HEK293T (cell line): Measurements from ENCODE around the gene PTPRD.

Experiments used
- CTCF ChIA-PET: fragments of 350-600 bp; formaldehyde crosslinking; extraction: SDS; loops from one replicate; lab custom pipeline; 2021; ENCODE audit warnings: antibody characterized with exemption, inconsistent platforms; lab: Yijun Ruan, JAX
- POLR2A ChIA-PET: fragments of 350-600 bp; formaldehyde crosslinking; extraction: SDS; loops from one replicate; lab custom pipeline; 2020; ENCODE audit warnings: antibody characterized with exemption, inconsistent platforms; lab: Yijun Ruan, JAX
- DNase-seq: peaks from one replicate; pipeline ENCODE4 v3.0.0; 2012; ENCODE audit warnings: mixed read lengths; ENCODE audit errors: extremely low spot score
- ARNT ChIP-seq: fragments of 450-650 bp; IDR thresholded peaks from 2 replicates; pipeline ENCODE4 v1.6.1; 2017; ENCODE audit warnings: mild to moderate bottlenecking
- BHLHE40 ChIP-seq: fragments of 450-650 bp; IDR thresholded peaks from 2 replicates; pipeline ENCODE4 v1.6.1; 2016; ENCODE audit warnings: mild to moderate bottlenecking, moderate library complexity, borderline replicate concordance
- CTBP1 ChIP-seq: fragments of 450-650 bp; IDR thresholded peaks from 2 replicates; pipeline ENCODE4 v1.6.1; 2016; ENCODE audit warnings: borderline replicate concordance
- ELF4 ChIP-seq: fragments of 450-650 bp; IDR thresholded peaks from 2 replicates; pipeline ENCODE4 v1.6.1; 2017; ENCODE audit warnings: antibody characterized with exemption
- FOXA1 ChIP-seq: fragments of 450-650 bp; IDR thresholded peaks from 2 replicates; pipeline ENCODE4 v1.6.1; 2016; ENCODE audit warnings: mild to moderate bottlenecking
- FOXK2 ChIP-seq: fragments of 450-650 bp; IDR thresholded peaks from 2 replicates; pipeline ENCODE4 v1.6.1; 2016; ENCODE audit warnings: mild to moderate bottlenecking
- FOXM1 ChIP-seq: fragments of 450-650 bp; IDR thresholded peaks from 2 replicates; pipeline ENCODE4 v1.6.1; 2017; ENCODE audit warnings: mild to moderate bottlenecking, borderline replicate concordance
- HDGF ChIP-seq: fragments of 450-650 bp; IDR thresholded peaks from 2 replicates; pipeline ENCODE4 v1.6.1; 2017; ENCODE audit warnings: antibody characterized with exemption, borderline replicate concordance
- L3MBTL2 ChIP-seq: fragments of 450-650 bp; conservative IDR thresholded peaks from 2 replicates; pipeline ENCODE4 v1.6.1; 2016; ENCODE audit warnings: mild to moderate bottlenecking
- LEF1 ChIP-seq: fragments of 450-650 bp; IDR thresholded peaks from 2 replicates; pipeline ENCODE4 v1.6.1; 2017; ENCODE audit warnings: mild to moderate bottlenecking, borderline replicate concordance
- NFRKB ChIP-seq: fragments of 450-650 bp; IDR thresholded peaks from 2 replicates; pipeline ENCODE4 v1.6.1; 2016; ENCODE audit warnings: mild to moderate bottlenecking, moderate library complexity
- PKNOX1 ChIP-seq: fragments of 450-650 bp; IDR thresholded peaks from 2 replicates; pipeline ENCODE4 v1.6.1; 2016
- SP1 ChIP-seq: fragments of 450-650 bp; IDR thresholded peaks from 2 replicates; pipeline ENCODE4 v1.6.1; 2017
- SUZ12 ChIP-seq: fragments of 450-650 bp; IDR thresholded peaks from 2 replicates; pipeline ENCODE4 v1.6.1; 2016; ENCODE audit warnings: mild to moderate bottlenecking
- TARDBP ChIP-seq: fragments of 450-650 bp; IDR thresholded peaks from 2 replicates; pipeline ENCODE4 v1.6.1; 2016
- ZNF384 ChIP-seq: fragments of 450-650 bp; IDR thresholded peaks from 2 replicates; pipeline ENCODE4 v1.6.1; 2016

The PTPRD gene

GRCh38 chr9:10612641-10613398, at the start of gene PTPRD:
Gene PTPRD, minus strand, starts transcription at chr9:10613002.
- TF ChIP-seq BHLHE40: no peak
- no peak for TF ChIP-seq FOXM1
- no peak for TF ChIP-seq CTBP1
- TF ChIP-seq ARNT: no peak
- no peak for TF ChIP-seq FOXA1
- TF ChIP-seq ELF4: no peak
- TF ChIP-seq NFRKB: no peak
- TF ChIP-seq SP1: no peak
- TF ChIP-seq PKNOX1: no peak
- TF ChIP-seq ZNF384: no peak
- no peak for TF ChIP-seq FOXK2
- TF ChIP-seq LEF1: no peak
- TF ChIP-seq SUZ12: no peak
- TF ChIP-seq L3MBTL2: no peak
- peak; percentile 50 for DNase-seq
- ChIA-PET POLR2A (no interaction called here), CTCF (interaction anchor here (1.0 kb wide), 1 partner anchor 24 kb away, joined by 3 read pairs; no protein-coding TSS in a partner anchor)

GRCh38 chr9:10661994-10662393, 49.2 kb upstream of the PTPRD start:
- POLR2A ChIA-PET: no interaction called here
- TF ChIP-seq SUZ12: no peak
- TF ChIP-seq TARDBP: no peak
- no peak for TF ChIP-seq ELF4
- no peak for TF ChIP-seq BHLHE40
- no peak for TF ChIP-seq PKNOX1
- TF ChIP-seq FOXK2: no peak
- no peak for TF ChIP-seq SP1
- TF ChIP-seq FOXA1: no peak
- TF ChIP-seq LEF1: no peak
- TF ChIP-seq FOXM1: no peak
- no peak for TF ChIP-seq L3MBTL2
- no peak for TF ChIP-seq HDGF
- TF ChIP-seq ARNT: no peak
- no peak for TF ChIP-seq ZNF384
- no peak for TF ChIP-seq CTBP1
- no peak for TF ChIP-seq NFRKB
- CTCF ChIA-PET: no interaction called here
- no peak for DNase-seq

- no peak for DNase-seq
- ChIA-PET POLR2A (no interaction called here), CTCF (no interaction called here)
- TF ChIP-seq FOXM1 (no peak), FOXK2 (no peak), SUZ12 (no peak), SP1 (no peak), ELF4 (no peak), FOXA1 (no peak), L3MBTL2 (no peak), HDGF (no peak)
These were observed 48.6 kb upstream of the PTPRD start for GRCh38 chr9:10661376-10661775.

- CTCF ChIA-PET: no interaction called here
- TF ChIP-seq FOXA1 (no peak), CTBP1 (no peak), TARDBP (no peak), NFRKB (no peak), ELF4 (no peak), FOXK2 (no peak), LEF1 (no peak), SP1 (no peak), PKNOX1 (no peak), SUZ12 (no peak), FOXM1 (no peak), ARNT (no peak), L3MBTL2 (no peak)
- no peak for DNase-seq
- POLR2A ChIA-PET: no interaction called here
These were observed 38.2 kb upstream of the PTPRD start for GRCh38 chr9:10651012-10651411.

GRCh38 chr9:10649076-10649475, 36.3 kb upstream of the PTPRD start:
- POLR2A ChIA-PET: no interaction called here
- DNase-seq: no peak
- TF ChIP-seq BHLHE40: no peak
- TF ChIP-seq ELF4: no peak
- TF ChIP-seq FOXK2: no peak
- TF ChIP-seq FOXA1: no peak
- TF ChIP-seq ARNT: no peak
- no peak for TF ChIP-seq FOXM1
- no peak for TF ChIP-seq SUZ12
- CTCF ChIA-PET: no interaction called here

- DNase-seq: no peak
- TF ChIP-seq PKNOX1 (no peak), ZNF384 (no peak), NFRKB (no peak), FOXM1 (no peak), BHLHE40 (no peak), FOXA1 (no peak), HDGF (no peak), L3MBTL2 (no peak), SP1 (no peak), TARDBP (no peak), LEF1 (no peak), ARNT (no peak), CTBP1 (no peak), SUZ12 (no peak), FOXK2 (no peak), ELF4 (no peak)
- ChIA-PET CTCF (no interaction called here), POLR2A (no interaction called here)
These were observed 21.0 kb upstream of the PTPRD start for GRCh38 chr9:10633785-10634184.
